Right renal pelvis (tissue), 4 donors: ENCODE results near the gene ZDHHC11. TPM values are rescaled to one million over a fixed set of nuclear protein-coding genes. Genes with fewer than 3 reads are reported as not detected.
"Not testable (repeated sequence)": the region's sequence is repeated elsewhere in the genome, so short reads cannot be mapped to it uniquely, and the experiment has no call there.

Experiments used
- DNase-seq, 4 donors: peaks; one replicate each; pipeline ENCODE4 v3.0.0-alpha.2; 2013; ENCODE audit warnings: low read depth in 4 of 4, low spot score in 3 of 4, missing footprints in 1 of 4
- polyA plus RNA-seq, 4 donors: library from polyadenylated mRNA; unstranded; fragments of 120-200 nt; gene quantifications; one replicate each; pipeline ENCODE4 v1.2.1, GENCODE V29; 2013; ENCODE audit not compliant: insufficient read length in 4 of 4

The ZDHHC11 gene
- polyA plus RNA-seq, 4 donors: 6.4 to 6.9 (median 6.7) TPM

DNA sequence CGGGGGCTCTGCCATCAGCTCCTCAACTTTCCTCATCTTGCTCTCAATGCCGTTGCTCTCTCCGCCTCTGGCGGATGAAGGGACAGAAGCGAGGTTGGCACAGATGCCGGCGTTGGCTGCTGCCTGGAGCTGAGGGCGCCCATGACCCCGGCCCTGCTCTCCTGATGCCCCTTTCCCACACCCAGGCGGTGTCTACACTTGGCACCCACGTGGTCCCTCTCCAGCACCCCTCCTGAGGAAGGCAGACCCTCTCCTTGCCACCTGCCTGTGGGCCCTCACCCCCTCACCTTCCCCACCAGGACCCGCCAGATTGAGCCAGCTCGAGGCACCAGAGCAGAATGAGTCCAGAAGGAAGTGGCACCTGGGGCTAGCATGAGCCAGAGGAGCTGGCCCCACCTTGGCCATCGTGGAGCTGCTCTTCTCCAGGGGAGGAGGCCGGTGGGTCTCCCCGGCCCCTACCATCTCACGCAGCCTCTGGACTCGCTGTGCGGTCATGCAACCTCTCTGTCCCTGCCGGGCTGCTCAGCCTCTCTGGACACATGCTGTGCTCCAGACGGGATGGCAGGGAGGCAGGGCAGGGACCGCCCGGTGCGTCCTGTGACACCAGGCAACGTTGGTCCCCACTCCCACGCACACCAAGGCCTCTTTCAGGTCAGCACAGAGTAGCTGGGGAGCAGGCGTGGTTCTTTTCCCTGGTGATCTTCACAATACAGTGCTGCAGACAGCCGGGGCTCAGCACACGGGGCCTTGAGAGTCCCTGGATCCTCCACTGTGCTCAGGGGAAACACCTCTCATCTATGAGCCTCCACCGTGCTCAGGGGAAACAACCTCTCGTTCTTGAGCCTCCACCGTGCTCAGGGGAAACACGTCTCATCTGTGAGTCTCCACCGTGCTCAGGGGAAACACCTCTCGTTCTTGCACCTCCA lies 4.8 kb downstream of the ZDHHC11 start:
- not testable (repeated sequence) for DNase-seq

DNA sequence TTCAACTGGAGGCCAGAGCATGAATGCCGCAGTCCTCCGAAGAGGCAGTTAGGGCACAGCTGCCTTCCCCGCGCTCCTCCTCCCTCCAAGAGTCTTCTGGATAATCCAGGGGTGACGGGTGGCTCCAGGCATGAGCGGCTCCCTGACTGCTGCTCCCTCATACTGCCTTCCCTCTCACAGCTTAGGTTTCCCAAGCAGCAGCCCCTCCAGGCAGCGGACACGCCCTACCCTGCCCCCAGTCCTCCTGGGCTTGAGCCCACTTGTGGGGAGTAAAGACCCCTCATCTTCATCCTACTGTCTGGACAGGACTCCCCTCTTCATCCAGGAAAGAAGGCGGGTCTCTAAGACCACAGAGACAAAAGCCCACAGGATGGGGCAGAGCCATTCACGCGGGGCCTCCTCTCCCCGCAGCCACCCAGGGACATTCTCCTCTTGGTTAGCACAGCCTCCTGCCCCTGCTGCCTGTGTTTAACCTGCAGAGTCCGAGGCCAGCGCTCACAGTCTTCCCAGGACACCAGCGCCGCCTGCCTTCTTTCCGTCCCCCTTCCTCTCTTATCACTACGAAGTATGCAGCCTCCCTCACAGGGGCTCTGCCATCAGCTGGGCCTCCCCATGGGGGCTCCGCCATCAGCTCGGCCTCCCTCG lies 5.6 kb downstream of the ZDHHC11 start:
- DNase-seq: not testable (repeated sequence)

DNA sequence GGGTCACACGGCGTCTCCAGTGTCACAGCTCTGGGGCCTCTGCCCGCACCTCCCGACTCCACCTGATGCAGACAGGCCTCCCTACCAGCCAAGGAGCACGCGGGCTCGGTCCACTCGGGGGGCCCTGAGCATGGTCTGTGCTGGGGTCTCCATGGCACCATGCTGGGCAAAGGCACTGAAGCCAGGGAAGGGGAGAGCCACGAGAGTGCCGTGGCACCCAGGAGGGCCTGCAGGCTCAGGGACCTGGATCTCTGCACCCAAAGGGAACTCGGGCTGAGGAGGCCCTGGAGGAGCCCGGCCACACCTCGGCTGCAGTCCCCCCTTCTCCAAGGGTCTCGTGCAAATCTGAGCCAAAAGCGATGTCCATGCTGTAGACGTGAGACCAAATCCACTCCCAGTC lies 6.4 kb downstream of the ZDHHC11 start:
- DNase-seq: not testable (repeated sequence)

DNA sequence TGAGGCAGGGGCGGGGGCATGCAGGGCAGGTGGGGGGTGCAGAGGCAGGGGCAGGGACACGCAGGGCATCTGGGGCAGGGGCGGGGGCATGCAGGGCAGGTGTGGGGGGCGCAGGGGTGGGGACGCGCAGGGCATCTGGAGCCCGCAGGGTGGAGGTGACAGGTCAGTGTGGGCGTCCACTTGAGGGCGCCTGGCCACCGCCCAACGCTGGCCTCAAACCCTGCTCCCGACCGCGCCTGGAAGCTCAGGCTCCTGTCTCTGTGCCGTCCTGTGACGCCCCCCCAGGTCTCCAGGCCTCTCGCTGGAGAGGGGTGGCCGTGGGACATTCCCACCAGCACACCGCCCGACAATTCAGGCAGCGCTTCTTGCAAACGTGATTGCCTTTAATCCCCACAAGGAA lies 6.9 kb downstream of the ZDHHC11 start:
- not testable (repeated sequence) for DNase-seq

DNA sequence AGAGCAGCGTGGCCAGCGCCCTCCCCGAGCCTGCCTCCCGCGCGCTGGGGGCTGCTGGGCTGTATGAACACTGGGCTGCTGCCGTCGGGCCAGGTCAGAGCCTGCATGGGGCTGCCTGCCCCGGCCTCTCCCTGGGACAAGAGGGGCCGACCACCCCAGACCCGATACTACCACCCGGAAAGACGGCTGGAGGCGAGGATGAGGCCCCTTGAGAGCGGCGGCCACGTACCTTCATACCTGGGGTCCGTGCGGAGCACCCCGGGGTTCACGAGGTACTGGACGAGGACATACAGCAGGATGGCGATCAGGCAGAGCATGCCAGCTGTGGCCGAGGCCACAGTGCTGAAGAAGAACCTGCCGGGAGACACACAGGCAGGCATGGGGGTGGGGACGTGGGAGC lies 7.4 kb downstream of the ZDHHC11 start:
- DNase-seq: not testable (repeated sequence)

DNA sequence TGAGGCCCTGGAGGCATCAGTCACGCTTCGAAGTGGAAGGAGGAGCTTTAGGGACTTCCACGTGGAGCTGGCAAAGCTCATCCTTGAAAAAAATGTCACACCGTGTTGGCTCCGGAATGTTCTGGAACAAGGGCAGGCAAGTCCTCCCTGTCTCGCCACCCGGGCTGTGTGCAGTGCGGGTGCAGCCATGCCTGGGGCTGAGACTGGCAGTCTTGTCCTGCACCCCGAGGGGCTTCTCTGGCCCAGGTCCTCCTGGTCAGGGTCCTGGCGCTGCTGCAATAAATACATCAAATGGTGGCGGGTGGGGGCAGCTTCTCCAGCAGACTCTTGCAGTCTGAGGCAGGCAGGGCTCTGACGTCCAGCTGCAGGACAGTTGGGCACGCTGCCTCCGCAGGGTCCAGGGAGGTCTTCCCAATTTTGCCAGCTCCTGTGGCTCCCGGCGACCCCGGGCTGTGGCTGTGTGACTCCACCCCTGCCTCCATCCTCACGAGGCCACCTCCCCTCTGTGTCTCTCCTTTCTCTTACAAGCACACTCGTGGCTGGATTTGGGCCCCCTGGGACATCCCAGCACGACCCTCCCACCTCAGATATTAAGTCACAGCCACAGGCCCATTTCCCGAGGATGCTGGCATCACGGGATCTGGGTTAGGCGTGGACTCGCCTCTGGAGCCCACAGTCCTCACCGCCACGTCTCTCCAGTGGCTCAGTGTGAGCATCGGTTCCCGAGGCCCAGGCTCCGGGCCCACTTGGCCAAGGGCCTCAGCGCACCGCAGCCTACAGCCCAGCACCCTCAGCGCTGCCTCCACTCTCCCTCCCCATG lies 8.2 kb downstream of the ZDHHC11 start:
- not testable (repeated sequence) for DNase-seq

DNA sequence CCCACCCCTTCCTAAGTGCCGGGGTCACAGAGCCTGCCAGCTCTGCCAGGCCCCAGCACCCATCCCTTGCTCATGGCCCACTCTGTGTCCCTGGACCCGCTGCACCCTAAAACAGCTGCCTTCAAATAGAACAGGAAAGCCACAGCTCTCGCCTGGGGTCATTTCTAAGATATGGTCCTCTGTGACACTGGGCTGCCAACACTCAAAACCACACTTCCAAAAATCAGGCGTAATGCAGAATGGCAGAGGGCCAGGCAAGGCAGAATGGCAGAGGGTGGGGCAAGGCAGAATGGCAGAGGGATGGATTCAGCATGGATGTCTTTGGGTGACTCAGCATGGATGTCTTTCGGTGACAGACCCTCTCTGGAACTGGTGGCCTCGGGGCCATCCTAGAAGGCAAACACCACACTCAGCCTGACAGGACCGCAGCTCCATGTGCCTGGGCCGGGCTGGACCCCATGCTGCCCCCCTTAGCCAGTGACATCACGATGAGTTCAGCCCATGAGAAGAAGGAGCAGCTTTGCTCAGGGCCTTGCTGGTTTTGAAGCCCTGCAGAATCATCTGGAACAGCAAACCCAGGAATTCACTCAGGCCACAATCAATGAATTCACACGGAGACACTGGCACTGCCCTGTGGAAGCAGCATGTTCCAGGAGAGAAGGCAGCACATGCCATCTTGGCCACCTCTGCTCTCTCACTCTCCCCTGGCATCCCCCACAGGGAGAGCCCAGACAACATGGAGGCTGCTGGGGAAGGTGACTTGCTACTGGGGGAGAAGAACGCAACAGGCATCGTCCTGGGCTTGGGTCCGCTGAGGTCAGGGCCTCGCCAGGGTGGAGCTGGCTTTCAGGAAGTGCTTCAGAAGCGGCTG lies 9.0 kb downstream of the ZDHHC11 start:
- DNase-seq: not testable (repeated sequence)

DNA sequence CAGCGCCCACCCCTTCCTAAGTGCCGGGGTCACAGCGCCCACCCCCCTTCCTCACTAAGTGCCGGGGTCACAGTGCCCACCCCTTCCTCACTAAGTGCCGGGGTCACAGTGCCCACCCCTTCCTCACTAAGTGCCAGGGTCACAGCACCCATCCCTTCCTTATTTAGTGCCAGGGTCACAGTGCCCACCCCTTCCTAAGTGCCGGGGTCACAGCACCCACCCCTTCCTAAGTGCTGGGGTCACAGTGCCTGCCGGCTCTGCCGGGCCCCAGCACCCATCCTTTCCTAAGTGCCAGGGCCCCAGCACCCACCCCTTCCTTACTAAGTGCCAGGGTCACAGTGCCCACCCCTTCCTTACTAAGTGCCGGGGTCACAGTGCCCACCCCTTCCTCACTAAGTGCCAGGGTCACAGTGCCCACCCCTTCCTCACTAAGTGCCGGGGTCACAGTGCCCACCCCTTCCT lies 9.8 kb downstream of the ZDHHC11 start:
- not testable (repeated sequence) for DNase-seq

DNA sequence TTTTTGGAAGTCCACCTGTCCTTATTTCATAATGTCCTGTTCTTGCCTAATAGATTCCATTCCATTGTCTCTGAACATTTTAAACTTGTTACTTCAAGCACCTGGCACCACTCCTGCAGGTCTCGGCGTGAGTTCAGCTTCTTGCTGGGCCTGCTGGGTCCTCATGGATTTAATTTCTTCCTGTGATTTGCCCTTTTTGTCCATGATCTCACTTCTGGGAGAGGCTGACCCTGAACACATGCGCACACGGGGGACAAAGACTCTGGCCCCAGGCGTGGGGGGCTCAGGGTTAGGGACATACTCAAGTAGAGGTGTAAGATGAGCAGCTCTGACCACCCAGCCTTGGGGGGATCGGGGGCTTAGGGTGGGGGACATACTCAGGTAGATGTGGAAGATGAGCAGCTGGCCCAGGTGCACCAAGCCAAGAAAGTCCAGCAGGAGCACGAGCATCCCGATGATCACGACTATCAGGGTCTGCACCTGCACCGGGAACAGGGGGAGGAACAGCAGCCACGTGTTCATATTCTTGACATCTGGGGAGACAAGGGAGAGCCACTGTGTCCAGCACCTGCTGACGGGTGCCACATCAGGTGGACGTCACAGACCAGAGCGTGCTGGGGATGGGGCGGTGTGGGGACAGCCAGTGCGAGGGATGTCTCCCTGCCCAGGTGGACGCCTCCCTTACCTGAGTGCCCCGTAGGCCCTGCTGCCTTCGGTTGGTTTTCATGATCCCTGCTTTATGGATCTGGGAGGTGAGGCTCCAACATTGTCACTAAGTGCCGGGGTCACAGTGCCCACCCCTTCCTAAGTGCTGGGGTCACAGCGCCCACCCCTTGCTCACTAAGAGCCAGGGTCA lies 10.4 kb downstream of the ZDHHC11 start:
- not testable (repeated sequence) for DNase-seq

DNA sequence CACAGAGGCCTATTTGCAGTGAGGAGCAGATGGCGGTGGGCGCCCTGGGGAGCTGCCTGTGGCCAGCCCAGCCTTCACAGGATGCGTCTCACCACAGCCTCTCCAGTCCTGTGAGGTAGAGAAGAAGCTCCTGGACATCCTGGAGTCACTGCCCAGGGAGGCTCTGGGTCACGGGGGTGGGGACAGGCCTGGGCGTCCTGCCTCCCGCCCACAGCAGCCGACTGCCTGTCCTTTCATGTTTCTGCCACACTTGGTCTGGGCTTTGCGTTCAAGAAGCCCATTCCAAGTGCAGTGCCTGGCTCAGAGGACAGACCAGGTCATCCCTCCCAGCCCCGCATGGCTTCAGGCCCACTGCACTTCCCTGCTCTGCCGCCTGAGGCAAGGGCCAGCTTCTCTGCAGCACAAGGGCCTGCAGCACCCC lies 12.3 kb downstream of the ZDHHC11 start:
- DNase-seq: not testable (repeated sequence)

DNA sequence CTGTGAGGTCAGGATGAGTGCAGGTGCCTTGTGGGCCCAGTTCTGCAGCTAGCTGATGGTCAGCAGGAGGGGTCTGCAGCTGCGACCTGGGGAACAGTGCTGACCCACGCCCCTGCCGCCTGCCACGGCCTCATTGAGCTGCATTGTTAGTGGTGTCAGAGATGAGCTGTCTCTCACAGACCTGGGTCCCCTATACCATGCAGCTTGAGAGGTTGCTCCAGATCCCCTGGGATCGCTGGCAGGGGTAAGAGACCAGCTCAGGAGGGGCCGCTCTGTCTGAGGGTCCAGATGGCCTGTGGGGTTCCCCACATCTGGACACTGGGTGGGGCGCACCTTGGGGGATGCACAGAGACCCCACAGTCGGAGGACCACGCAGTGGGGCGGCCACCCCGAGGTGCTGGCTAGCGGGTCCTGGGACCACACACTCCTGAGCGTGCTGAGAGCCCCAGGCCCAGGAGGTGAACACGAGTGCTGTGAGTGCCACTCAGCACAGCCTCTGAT lies 13.1 kb downstream of the ZDHHC11 start:
- not testable (repeated sequence) for DNase-seq

DNA sequence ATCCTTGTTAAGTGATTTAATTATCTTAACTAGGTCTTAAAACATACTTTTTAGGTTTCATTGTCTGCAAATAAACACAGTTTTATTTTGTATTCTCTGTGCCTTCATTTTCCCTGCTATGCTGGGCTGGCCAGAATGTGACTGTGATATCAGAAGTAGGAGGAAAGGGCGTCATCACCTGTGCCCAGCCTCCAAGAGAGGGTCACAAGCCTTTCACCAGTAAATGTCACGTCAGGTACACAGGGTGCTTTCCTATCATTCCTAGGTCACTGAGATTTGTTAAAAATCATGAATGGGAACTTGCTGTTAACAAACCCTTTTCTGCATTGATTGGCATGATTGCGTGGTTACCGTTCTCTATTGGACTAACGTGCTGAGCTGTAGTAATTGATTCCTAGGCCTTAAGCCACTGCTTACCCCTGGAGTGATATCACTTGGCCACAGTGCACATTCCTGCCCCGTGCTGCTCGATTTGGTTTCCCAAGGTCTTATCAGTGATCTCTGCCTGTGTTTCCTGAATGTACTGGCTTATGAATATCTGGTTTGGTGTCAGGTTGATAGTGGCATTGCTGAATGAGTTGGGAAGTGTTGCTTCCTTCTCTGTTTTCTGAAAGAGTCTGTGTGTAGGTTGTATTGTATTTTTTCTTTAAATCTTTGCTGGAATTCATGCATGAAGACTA lies 14.7 kb downstream of the ZDHHC11 start:
- not testable (repeated sequence) for DNase-seq

DNA sequence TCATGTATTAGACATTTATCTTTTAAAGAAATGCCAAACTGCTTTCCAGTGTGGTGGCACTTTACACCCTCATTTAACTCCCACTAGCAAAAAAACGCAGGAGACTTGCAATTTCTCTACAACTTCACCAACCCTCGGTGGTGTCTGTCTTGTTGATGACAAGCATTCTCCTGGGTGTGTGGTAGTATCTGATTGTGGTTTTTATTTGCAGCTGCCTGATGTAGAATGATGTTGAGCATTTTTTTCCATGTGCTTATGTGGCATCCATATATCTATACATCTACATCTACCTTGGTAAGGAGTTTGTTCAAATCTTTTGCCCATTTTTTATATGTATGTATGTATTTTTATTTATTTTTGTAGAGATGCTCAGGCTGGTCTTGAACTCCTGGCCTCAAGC lies 16.8 kb downstream of the ZDHHC11 start:
- DNase-seq: not testable (repeated sequence)

DNA sequence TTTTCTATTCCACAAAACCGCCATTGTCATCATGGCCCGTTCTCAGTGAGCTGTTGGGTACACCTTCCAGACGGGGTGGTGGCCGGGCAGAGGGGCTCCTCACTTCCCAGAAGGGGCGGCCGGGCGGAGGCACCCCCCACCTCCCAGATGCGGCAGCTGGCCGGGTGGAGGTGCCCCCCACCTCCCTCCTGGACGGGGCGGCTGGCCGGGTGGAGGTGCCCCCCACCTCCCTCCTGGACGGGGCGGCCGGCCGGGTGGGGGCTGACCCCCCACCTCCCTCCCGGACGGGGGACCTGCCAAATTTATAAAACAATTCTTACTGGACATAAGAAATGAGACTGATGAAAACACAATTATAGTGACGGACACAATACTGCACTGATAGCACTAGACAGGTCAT lies 22.6 kb downstream of the ZDHHC11 start:
- not testable (repeated sequence) for DNase-seq

DNA sequence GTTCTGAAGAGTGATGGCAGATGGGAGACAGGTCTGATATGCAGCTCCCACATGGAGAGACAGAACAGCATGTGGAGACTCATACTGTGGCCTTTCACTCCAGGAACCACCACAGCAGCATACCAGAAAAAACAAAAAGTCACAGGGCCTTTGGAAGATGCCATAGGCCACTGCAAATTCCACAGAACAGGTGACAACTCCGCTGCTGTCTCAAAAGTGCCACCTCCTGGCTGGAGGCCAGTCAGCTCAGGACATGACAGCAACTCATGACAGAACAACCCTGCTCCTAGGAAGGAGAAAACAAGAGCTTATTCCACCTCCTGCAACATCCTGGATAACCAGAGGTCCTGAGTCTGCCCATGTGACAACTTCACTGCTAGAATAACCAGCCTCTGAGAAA lies 25.2 kb downstream of the ZDHHC11 start:
- not testable (repeated sequence) for DNase-seq

DNA sequence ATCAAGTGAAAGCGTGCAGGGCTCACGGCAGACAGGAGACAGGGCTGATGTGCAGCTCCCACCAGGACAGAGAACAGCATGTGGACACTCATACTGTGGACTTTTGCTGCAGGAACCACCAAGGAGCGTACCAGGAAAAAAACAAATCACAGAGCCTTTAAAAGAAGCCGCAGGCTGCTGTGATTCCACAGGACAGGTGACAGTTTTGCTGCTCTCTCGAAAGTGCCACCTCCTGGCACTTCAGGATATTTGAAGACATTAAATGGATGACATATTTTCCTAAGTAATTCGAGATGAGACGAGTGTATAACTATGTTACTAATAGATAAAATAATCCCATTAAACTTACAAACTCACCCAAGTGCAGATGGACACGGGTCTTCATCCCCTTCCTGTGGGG lies 29.3 kb downstream of the ZDHHC11 start:
- no peak for DNase-seq

DNA sequence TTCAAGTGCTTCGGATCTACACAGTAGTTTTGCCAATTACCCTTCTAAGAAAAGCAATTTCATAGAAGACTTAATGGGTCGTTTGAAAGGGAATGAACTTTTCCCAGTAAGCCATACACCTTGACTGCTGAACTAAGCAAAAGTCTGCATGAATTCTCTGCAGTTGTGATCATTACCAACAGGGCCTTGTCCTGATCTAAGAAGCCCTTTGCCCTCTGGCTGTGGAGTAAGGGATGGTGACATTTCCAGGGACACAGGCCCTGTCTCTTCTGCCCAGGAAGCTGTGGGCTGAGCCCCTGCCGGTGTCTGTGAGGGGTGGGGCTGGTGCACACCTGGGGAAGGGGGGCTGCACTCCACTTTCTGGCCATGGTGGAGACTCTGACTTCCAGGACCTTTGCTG lies 30.5 kb downstream of the ZDHHC11 start:
- DNase-seq: no peak

DNA sequence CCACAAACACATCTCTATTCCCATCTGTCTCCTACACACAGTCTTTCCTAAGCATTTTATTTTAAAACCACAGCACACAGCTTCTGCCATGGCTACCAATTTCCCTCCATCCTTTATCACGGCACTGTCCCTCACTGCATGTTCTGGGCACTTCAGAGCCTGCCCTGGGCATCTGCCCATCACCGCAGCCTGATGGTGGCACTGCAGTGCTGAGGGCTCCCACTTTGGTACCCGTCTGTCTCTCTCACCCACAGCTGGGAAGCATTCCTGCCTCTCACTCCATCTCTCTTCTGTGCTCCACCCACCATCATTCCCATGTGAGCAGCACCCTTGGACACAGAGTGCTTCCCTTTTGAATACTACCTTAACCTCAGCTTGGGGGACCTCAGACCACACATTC lies 31.7 kb downstream of the ZDHHC11 start:
- no peak for DNase-seq
